ENCODE results near the gene FKBP1C.

DNA sequence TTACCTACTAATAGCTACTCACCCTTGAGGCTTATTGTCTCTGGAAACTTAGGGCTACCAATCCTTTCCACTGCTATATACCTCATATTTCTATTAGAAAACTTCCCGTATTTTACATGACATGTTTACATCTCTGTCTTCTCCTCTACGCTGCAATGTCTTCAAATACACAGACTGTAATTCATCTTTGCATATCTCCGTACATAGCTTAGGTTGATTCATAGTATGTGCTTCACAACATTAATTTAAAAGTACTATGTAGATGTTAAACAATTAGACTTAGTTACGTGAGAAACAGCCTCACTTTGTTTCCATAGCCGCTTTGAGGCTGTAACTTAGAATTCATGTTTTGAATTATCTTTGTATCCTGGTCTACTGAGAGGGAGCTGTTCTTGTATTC lies 35.1 kb upstream of the FKBP1C start:
- TF ChIP-seq POLR2AphosphoS5 (IDR thresholded peaks at IDR 0.05): no peak
- TF ChIP-seq, protein P1, sequence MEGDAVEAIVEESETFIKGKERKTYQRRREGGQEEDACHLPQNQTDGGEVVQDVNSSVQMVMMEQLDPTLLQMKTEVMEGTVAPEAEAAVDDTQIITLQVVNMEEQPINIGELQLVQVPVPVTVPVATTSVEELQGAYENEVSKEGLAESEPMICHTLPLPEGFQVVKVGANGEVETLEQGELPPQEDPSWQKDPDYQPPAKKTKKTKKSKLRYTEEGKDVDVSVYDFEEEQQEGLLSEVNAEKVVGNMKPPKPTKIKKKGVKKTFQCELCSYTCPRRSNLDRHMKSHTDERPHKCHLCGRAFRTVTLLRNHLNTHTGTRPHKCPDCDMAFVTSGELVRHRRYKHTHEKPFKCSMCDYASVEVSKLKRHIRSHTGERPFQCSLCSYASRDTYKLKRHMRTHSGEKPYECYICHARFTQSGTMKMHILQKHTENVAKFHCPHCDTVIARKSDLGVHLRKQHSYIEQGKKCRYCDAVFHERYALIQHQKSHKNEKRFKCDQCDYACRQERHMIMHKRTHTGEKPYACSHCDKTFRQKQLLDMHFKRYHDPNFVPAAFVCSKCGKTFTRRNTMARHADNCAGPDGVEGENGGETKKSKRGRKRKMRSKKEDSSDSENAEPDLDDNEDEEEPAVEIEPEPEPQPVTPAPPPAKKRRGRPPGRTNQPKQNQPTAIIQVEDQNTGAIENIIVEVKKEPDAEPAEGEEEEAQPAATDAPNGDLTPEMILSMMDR (IDR thresholded peaks at IDR 0.05): no peak

Data from esophagus muscularis mucosa (tissue), 3 donors.